Measurements from ENCODE around the gene CD300LB.

DNA sequence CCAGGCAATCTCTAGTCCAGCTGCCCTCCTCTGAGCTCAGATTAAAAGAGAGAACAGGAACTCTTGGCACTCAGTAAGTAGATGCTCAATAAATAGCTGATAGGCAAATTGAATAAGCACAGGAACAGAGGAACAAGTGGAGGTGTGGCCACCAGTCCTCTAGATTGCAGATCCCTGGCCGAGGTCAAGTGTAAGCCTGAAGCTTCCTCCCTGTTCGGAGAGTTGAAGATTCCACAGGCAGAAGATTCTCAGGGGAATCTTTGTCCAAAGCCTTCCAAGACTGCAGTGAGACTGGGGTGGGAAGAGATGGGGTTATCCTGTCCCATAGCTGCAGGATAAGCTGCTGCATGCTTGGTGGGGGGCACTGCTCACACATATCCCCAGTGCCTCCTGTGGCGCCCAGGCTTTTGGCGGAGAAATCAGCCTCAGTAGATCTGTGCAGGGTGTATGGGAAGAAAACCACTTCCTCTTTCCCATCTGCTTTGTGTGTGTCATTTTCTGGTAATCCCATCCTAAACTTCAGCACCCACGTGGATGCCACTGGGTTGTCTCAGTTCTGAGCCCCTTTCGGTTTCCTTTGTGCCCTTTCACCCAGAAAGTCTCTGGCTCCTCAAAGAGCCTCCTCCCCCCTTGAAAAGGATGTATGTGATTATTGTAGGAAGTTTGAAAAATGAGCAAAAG is 52.7 kb downstream of the CD300LB start:
- TF ChIP-seq CTCF (IDR thresholded peaks at IDR 0.05) (no peak), POLR2A (IDR thresholded peaks at IDR 0.05) (no peak)
